NCI-H226 (cell line): ENCODE measurements around the gene RSPO3.
A peak's percentile ranks its signal among the peaks of the same experiment; 100 is the strongest.
"Not testable (repeated sequence)": the region's sequence is repeated elsewhere in the genome, so short reads cannot be mapped to it uniquely, and the experiment has no call there.

Experiments
- DNase-seq: peaks from one replicate; pipeline ENCODE4 v3.0.0-alpha.2; 2015

The RSPO3 gene, protein sequence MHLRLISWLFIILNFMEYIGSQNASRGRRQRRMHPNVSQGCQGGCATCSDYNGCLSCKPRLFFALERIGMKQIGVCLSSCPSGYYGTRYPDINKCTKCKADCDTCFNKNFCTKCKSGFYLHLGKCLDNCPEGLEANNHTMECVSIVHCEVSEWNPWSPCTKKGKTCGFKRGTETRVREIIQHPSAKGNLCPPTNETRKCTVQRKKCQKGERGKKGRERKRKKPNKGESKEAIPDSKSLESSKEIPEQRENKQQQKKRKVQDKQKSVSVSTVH

DNA sequence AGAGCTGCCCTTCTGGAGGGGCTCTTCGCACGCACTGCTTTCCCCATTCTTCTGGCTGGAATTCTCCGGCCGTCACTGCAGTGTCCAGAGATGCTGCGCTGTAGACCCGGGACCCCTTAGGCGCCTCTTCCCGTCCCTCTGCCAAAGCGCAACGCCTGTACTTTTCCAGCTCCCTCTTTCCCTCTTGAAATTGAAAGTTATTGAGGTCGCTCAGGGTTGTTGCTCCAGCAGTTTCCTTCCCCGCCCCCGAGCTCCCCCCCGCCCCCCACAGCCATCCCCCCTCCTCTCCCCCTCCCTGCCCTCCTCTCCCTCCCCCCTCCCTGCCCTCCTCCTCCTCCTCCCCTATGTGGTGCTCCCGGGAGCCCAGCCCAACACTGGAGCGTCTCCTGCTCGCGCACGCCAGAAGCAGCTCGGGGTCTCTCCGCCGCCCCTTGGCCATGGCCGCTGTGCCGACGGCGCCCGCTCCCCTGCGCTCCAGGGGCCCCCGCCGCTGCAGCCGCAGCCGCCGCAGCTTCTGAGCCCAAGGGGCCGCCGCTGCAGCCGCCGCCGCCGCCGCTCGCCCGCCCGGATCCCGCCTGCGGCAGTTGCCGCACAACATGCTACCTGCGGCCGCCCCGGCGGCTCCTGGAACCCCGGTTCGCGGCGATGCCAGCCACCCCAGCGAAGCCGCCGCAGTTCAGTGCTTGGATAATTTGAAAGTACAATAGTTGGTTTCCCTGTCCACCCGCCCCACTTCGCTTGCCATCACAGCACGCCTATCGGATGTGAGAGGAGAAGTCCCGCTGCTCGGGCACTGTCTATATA is at the start of gene RSPO3:
Gene RSPO3 (plus strand): TSS at position 374 of the 804 bp plus-strand sequence. CDS start 522 bp downstream, outside the sequence.
- no peak for DNase-seq

DNA sequence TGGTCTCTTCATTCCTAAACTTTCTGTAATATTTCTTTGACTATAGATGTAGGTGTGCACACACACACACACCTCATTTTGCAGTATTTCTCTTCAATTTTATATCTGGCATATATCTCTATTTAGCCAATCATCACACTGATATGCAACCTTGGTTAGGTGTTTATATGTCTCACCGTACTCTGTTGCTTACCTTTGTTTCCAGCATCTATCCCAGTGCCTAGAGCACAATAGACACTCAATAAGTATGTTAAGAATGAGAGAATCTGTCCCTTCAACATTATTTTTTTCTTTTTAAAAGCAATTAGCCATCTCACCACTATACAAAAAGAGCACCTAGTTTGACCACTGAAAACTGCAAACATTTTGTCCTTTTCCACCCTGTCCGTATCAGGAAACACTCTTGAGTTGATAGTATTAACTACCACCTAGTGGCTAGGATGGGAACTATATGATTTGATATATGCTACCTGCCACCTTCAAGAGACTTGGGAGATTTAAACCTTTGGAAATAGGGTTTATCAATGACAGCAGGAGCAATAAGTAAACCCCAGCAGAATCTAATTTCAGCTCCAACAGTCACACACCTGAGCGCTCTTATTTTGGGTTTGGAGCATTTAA is 48.7 kb upstream of the RSPO3 start:
- no peak for DNase-seq

- DNase-seq = no peak
Measured at GRCh38 chr6:127073222-127073621, 45.2 kb upstream of the RSPO3 start.

GRCh38 chr6:127076466-127076865 is 42.0 kb upstream of the RSPO3 start:
- DNase-seq = no peak

DNA sequence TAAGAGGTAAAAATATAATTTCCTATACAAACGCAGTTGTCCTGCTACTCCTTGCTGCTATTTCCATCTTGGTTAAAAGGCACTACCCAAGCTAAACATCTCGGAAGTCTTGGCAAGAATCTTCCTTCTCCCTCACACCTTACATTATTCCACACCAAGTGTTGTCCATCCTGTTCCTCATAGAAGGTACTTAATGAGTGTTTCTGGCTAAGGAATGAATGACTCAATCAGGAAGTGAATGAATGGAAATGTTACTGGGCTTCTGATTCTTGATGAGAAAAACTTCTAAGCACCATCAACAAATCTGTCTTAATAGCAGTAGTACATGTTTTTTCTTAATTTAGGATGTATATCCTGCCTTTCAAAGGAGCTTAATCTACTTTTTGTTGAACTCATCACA is 40.6 kb upstream of the RSPO3 start:
- no peak for DNase-seq

DNA sequence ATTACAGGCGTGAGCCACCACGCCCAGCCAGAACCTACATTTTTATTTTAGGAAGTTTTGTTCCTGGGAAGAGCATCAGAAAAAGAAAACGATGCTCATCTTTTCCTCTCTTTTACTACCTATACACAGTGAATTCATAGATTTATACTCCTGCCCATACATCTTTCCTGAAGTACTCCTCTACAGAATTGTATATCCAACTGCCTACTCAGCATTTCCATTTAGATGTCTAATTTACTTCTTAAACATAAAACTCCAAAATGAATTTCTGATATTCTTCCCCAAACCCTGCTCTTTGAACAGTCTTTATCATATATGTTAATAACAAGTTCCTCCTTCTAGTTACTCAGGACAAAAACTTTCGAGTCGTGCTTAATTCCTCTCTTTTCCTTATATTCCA is 39.8 kb upstream of the RSPO3 start:
- DNase-seq = no peak

DNA sequence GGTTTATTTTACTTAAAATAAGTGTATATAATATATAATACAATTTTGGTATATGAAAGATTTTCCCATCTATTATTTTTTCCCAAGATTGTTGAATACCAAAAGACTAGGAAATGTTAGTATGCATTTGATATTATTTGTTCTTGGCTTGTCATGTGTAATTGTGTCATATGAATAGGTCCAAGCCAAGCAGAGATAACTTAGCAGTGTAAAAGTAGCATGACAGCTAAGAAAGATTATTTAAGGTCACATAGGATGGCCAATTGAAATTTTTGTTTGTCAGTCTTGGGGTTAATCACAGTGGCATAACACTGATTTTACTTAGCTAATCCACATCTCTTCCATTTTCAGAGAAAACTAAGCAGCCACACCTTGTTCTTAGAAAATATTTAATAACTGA is 38.8 kb upstream of the RSPO3 start:
- no peak for DNase-seq

GRCh38 chr6:127080081-127080480 is 38.4 kb upstream of the RSPO3 start:
- no peak for DNase-seq

DNA sequence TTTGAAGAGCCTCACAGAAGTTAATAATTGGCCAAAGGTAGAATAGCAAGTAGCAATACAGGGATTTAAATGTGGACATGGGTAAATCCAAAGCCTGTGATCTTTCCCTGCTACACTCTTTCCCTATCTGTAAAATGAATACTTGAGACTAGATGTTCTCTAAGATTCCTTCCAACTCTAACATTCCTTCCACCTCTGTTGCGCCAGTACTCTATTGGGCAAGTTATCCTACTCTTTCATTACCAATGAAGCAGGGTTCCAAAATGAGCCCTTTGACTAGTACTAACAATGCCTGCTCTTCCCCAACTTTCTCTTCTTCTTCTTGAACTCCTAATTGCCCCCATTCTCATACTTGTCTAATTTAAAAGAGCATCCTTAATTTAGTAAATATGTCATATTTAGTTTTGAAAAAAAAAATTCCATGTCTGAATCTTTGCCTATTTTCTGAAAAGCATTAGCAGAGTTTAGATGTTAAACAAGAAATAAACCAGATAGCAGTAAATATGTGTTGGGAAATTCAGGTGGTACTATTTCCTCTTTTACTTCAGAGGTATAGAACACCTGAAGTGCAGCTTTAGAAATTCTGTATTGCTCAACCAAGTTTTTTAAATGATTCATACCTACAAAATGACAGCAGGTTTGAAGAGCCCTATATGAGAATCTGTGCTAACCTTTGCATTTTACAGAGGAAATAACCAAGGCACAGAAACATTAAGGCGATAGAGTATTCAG is 35.1 kb upstream of the RSPO3 start:
- DNase-seq = no peak

DNA sequence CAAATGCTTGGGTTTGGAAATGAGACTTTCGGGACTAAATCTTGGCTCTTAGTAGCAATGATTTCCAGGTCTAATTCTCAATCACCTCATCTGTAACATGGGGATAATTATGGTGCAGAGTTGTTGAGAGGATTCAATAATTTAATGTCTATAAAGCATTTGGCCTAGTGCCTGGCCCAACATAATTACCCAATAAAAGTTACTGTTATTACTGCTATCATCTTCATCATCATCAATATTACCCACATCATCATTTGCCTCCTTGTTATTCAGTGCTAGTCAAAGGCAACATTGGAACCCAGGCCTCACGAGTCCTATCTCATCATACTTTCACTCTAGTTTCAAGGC is 34.5 kb upstream of the RSPO3 start:
- no peak for DNase-seq

GRCh38 chr6:127085181-127085580 is 33.3 kb upstream of the RSPO3 start:
- no peak for DNase-seq

DNA sequence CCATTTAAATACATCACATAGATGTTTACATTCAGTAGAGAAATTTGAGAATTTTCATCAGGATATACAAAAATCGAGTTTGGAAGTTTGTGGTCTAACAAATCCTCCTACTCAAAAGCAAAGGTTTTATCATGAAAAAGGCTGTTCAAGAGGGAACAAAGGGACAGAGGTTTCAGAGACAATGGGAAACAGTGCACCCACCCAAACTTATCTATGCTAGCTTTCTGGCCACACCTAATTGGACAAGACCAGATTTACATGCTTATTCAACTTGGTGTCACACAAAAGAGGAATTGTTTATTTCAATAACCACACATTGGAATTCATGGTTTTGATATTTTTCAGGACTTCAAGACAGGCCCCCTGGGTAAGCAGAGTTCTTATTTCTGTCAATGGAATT is 28.4 kb upstream of the RSPO3 start:
- no peak for DNase-seq

- DNase-seq = no peak
Measured at GRCh38 chr6:127092466-127092865, 26.0 kb upstream of the RSPO3 start.

GRCh38 chr6:127094791-127095190 is 23.7 kb upstream of the RSPO3 start:
- no peak for DNase-seq

GRCh38 chr6:127096167-127096566 is 22.3 kb upstream of the RSPO3 start:
- DNase-seq = no peak

DNA sequence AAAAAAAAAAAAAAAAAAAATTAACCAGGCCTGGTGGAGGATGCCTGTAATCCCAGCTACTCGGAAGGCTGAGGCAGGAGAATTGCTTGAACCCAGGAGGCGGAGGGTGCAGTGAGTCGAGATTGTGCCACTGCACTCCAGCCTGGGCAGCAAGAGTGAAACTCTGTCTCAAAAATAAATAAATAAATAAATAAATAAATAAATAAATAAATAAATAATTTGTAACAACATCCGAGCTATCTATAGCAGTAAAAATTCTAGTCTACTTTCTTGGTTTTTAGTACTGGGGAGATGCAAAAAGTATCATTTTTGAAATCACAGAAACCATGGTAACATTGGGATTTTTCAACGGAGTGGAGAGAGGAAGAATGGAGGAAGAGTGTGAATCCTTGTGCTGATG is 21.0 kb upstream of the RSPO3 start:
- not testable (repeated sequence) for DNase-seq

DNA sequence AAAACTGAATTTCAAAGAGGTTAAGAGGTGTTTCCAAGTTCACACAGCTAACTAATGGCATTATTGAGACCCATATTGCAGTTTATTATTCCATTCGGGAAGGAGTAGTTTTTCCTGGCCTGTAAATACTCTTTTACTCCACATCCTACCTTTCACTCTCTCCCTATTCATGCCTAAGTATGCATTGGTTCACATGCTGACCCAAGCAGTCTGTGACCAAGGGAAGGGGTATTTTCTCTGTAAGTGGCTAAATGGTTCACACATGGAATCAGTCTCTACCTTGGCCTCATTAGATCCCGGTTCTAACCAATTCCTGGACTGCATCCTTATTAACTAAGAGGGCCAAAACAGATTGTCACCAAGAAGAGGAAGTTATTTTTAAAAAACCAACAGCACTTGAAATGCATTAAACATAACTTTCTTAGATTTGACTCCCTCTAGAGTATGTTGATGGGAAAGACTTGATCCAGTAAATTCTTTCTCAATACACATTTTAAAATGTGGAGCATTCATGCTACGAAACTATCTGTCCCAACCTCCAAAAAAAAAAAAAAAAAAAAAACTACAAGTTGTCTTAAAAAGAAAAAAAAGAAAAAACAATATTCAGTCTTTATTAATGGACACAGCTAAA is 17.8 kb upstream of the RSPO3 start:
- no peak for DNase-seq

- DNase-seq = peak; percentile 82
Measured at GRCh38 chr6:127102299-127102698, 16.2 kb upstream of the RSPO3 start.

- DNase-seq = no peak
Measured at GRCh38 chr6:127102859-127103258, 15.6 kb upstream of the RSPO3 start.

DNA sequence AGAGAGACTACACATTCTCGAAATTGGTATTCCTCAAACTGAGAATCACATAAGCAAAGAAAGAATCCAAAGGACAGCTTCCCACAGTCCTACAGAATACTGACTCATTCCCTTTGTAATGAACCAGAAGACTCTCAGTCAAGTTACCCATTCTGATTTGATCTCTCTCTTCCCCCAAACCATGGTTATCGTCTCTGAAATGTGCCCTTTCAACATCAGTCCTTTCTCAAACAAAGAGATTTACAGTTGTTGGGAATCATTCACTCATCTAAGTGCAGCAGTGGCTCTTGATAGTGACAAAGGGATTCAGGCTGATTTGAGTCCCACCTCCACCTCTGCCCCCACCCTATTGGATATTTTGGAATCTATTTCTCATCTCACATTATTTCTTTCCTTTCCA is 15.0 kb upstream of the RSPO3 start:
- DNase-seq = no peak

DNA sequence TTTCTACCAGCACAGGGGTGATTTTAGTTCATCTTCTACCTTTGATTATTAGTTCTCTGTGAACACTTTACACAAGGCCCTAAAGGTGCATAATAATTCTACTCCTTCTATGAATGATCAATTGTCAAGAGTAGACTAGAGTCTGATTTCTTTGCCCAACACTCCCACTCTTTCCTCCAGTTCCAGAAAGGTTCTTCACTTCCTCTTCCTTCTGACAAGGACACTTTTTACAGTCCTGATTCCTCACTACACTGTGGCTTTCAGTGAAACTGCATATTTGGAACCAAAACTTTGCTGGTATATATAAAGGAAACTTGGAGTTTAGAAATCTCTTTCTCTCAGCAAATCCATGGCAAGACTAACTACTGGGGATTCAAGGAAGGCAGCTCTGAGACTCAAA is 10.6 kb upstream of the RSPO3 start:
- DNase-seq = no peak

- no peak for DNase-seq
Measured at GRCh38 chr6:127110712-127111111, 7.8 kb upstream of the RSPO3 start.

GRCh38 chr6:127111526-127111925 is 6.9 kb upstream of the RSPO3 start:
- DNase-seq = peak; percentile 18
